ENCODE results near the gene FRMD4B. TPM values are rescaled to one million over a fixed set of nuclear protein-coding genes. Genes with fewer than 3 reads are reported as not detected.

The FRMD4B gene
- polyA plus RNA-seq, 6 donors from 2014 or later = 0.08 to 0.72 (median 0.37) TPM; not detected in 2

GRCh38 chr3:69145688-69146087, 240.2 kb downstream of the FRMD4B start:
- H3K27ac Mint-ChIP-seq = no peak overlapping the region
- H3K4me1 Mint-ChIP-seq = peaks cover 0 to 5% (median 0%) of the 10 kb centered on the region in 3 donors
- H3K27me3 Mint-ChIP-seq = peaks cover under 1 to 17% (median 8%) of the 10 kb centered on the region in 3 donors
- no peak for DNase-seq
- no peak for ATAC-seq (ENCODE audit: low read depth in 2 of 2)
- no peaks in the 10 kb centered on the region for H3K9me3 Mint-ChIP-seq
- H3K4me3 Mint-ChIP-seq = no peak overlapping the region
- H3K36me3 Mint-ChIP-seq = no peaks in the 10 kb centered on the region

GRCh38 chr3:69144631-69145245, 241.2 kb downstream of the FRMD4B start:
- no peaks in the 10 kb centered on the region for H3K36me3 Mint-ChIP-seq
- H3K9me3 Mint-ChIP-seq = no peaks in the 10 kb centered on the region
- DNase-seq (no peak), ATAC-seq (ENCODE audit: low read depth in 2 of 2) (no peak)
- H3K27ac Mint-ChIP-seq = no peak overlapping the region
- no peak overlapping the region for H3K4me3 Mint-ChIP-seq
- peaks cover 8 to 23% (median 8%) of the 10 kb centered on the region in 3 donors for H3K27me3 Mint-ChIP-seq
- H3K4me1 Mint-ChIP-seq = peaks cover 0 to 5% (median 0%) of the 10 kb centered on the region in 3 donors

- no peaks in the 10 kb centered on the region for H3K9me3 Mint-ChIP-seq
- no peak for DNase-seq
- no peaks in the 10 kb centered on the region for H3K36me3 Mint-ChIP-seq
- H3K4me1 Mint-ChIP-seq = peaks cover 0 to 5% (median 0%) of the 10 kb centered on the region in 3 donors
- peaks cover 8 to 32% (median 8%) of the 10 kb centered on the region in 3 donors for H3K27me3 Mint-ChIP-seq
- ATAC-seq (ENCODE audit: low read depth in 2 of 2) = no peak
- no peak overlapping the region for H3K4me3 Mint-ChIP-seq
- H3K27ac Mint-ChIP-seq = no peak overlapping the region
These were observed 242.3 kb downstream of the FRMD4B start for GRCh38 chr3:69143612-69144011.

DNA sequence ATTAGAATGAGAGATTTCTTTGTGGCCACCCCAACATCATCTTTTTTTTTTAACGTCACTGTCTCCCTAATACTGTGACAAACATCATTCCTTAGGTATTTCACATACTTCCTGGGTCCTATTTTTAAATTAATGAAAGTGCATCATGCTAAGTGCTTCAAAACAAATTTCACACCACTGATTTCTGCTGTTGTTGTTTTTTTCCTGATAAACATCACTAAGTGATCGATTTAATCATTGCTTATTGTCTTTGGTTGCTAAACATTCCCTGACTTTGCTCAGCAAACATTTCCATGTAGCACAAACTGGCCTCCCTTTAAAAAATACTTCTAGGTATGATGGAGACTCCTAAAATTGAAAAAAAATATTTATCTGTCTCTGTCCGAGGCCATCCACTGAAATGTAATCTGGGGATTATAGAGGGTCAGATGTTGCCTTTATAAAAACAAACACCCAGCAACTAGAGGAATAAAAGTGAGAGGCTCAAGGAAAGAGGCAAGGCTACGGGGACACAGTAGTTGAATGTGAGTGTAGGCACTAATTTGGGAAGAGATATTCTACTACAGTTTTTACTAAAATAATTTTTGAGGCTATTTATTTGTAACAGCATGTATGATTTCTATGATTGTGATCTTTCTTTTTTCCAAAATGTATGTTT, 243.0 kb downstream of the FRMD4B start:
- no peak for ATAC-seq (ENCODE audit: low read depth in 2 of 2)
- Mint-ChIP-seq H3K4me1 (peaks cover 0 to 5% (median 0%) of the 10 kb centered on the region in 3 donors), H3K36me3 (no peaks in the 10 kb centered on the region), H3K4me3 (no peak overlapping the region), H3K27ac (no peak overlapping the region), H3K27me3 (peaks cover 8 to 33% (median 8%) of the 10 kb centered on the region in 3 donors), H3K9me3 (no peaks in the 10 kb centered on the region)
- DNase-seq = no peak

DNA sequence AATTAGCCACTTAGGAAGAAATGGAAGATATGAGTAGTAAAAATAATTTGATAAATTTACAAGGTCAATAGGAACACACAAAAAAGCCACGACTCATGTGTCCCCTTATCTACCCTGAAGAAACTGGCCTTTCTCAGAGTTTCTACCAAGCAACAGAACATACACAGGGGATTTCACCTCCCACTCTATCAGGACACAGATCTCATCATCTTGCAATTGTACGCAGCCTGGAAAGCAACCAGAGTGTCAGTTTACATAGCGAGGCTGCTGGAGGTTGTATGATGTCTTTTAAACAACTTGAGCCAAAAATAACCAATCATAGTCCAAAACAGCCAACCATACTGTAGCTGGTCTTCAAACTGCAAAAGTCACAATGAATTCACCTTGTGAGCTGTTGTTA, 243.8 kb downstream of the FRMD4B start:
- Mint-ChIP-seq H3K27me3 (peaks cover 8 to 33% (median 8%) of the 10 kb centered on the region in 3 donors), H3K4me3 (no peak overlapping the region), H3K27ac (peak overlapping the region in 1 of 6 donors; percentile 15), H3K36me3 (no peaks in the 10 kb centered on the region), H3K4me1 (peaks cover 0 to 5% (median 0%) of the 10 kb centered on the region in 3 donors), H3K9me3 (no peaks in the 10 kb centered on the region)
- DNase-seq (no peak), ATAC-seq (ENCODE audit: low read depth in 2 of 2) (no peak)

DNA sequence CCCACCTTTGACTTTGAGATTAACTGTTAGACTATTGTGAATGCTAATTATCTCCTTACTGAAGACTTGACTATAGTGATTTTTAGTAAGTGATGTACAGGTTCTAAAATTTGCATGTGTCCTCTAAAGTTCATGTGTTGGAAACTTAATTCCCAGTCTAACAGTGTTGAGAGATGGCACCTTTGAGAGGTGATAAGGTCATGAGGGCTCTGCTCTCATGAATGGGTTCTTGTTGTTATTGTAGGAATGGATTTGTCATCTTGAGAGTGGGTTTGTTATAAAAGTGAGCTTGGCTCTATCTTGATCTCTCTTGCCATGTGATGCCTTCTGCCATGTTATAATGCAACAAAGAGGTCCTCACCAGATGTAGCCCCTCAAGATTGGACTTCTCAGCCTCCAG, 244.6 kb downstream of the FRMD4B start:
- peaks cover 8 to 33% (median 8%) of the 10 kb centered on the region in 3 donors for H3K27me3 Mint-ChIP-seq
- no peak overlapping the region for H3K27ac Mint-ChIP-seq
- no peaks in the 10 kb centered on the region for H3K9me3 Mint-ChIP-seq

DNA sequence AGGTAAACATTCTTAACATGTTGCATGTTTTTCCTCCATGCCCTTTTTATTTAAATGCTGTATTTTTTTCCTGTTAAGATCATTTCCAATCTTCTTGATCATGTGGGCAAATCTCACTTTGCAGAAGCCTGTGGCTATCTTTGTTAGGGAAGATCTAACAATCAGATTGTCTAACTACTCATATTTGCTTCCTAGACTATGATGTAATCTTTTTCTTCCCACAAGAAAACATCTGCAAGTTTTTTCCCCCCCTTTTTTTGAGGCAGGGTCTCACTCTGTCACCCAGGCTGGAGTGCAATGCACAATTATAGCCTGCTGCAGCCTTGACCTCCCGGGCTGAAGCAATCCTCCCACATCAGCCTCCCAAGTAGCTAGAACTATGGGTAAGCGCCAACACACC, 248.5 kb downstream of the FRMD4B start:
- ATAC-seq (ENCODE audit: low read depth in 2 of 2) = no peak
- Mint-ChIP-seq H3K9me3 (peaks cover 0 to 5% (median 0%) of the 10 kb centered on the region in 7 donors), H3K27ac (no peak overlapping the region), H3K27me3 (peaks cover 8 to 33% (median 12%) of the 10 kb centered on the region in 3 donors), H3K36me3 (peaks cover 0 to 4% of the 10 kb centered on the region in 2 donors), H3K4me1 (no peaks in the 10 kb centered on the region), H3K4me3 (no peak overlapping the region)
- DNase-seq = no peak

More for the DNA sequence above, 244.6 kb downstream of the FRMD4B start:
- Mint-ChIP-seq H3K4me3 (no peak overlapping the region), H3K36me3 (no peaks in the 10 kb centered on the region), H3K4me1 (peaks cover 0 to 5% (median 0%) of the 10 kb centered on the region in 3 donors)
- DNase-seq (no peak), ATAC-seq (ENCODE audit: low read depth in 2 of 2) (no peak)

- Mint-ChIP-seq H3K4me1 (no peaks in the 10 kb centered on the region), H3K27me3 (peaks cover 8 to 33% (median 9%) of the 10 kb centered on the region in 3 donors), H3K9me3 (peaks cover 0 to 5% (median 0%) of the 10 kb centered on the region in 7 donors), H3K4me3 (no peak overlapping the region), H3K36me3 (peaks cover 0 to 4% of the 10 kb centered on the region in 2 donors), H3K27ac (no peak overlapping the region)
- no peak for ATAC-seq (ENCODE audit: low read depth in 2 of 2)
- no peak for DNase-seq
These were observed 248.9 kb downstream of the FRMD4B start for GRCh38 chr3:69137005-69137404.

- no peak overlapping the region for H3K27ac Mint-ChIP-seq
- no peak for DNase-seq
- peaks cover 0 to 5% (median 2%) of the 10 kb centered on the region in 7 donors for H3K9me3 Mint-ChIP-seq
- H3K4me3 Mint-ChIP-seq = no peak overlapping the region
- peaks cover 0 to 4% of the 10 kb centered on the region in 2 donors for H3K36me3 Mint-ChIP-seq
- H3K4me1 Mint-ChIP-seq = no peaks in the 10 kb centered on the region
- peaks cover 0 to 18% (median 8%) of the 10 kb centered on the region in 3 donors for H3K27me3 Mint-ChIP-seq
- ATAC-seq (ENCODE audit: low read depth in 2 of 2) = no peak
These were observed 255.2 kb downstream of the FRMD4B start for GRCh38 chr3:69130689-69131088.

- Mint-ChIP-seq H3K4me3 (no peak overlapping the region), H3K27me3 (peaks cover 0 to 10% (median 6%) of the 10 kb centered on the region in 3 donors), H3K9me3 (peaks cover 0 to 5% (median 2%) of the 10 kb centered on the region in 7 donors), H3K36me3 (peaks cover 0 to 4% of the 10 kb centered on the region in 2 donors), H3K4me1 (no peaks in the 10 kb centered on the region), H3K27ac (no peak overlapping the region)
- DNase-seq (no peak), ATAC-seq (ENCODE audit: low read depth in 2 of 2) (no peak)
These were observed 256.4 kb downstream of the FRMD4B start for GRCh38 chr3:69129531-69129930.

DNA sequence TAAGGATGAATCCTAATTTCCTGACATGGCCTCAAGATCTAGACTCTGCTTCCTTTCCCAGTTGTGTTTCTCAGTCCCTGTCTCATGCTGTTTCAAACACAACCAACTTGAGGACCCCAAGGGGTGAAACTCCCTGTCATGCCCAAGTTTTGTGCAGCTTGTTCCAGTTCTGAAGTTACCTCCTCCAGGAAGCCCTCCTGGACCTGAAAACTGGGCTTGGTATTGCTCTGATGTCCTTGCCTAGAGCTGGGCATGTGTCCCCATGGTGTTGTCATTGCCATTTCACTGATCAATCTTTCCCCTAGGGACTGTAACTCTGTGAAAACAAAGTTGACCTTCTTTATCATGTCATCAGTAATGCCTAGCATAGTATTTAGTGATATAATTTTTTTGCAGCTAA, 257.4 kb downstream of the FRMD4B start:
- Mint-ChIP-seq H3K27me3 (peaks cover 0 to 9% (median 6%) of the 10 kb centered on the region in 3 donors), H3K27ac (no peak overlapping the region), H3K9me3 (peaks cover 0 to 5% (median 2%) of the 10 kb centered on the region in 7 donors), H3K4me1 (no peaks in the 10 kb centered on the region), H3K36me3 (peaks cover 0 to 4% of the 10 kb centered on the region in 2 donors), H3K4me3 (no peak overlapping the region)
- ATAC-seq (ENCODE audit: low read depth in 2 of 2) (no peak), DNase-seq (no peak)

GRCh38 chr3:69126999-69127398, 258.9 kb downstream of the FRMD4B start:
- H3K4me3 Mint-ChIP-seq = no peak overlapping the region
- H3K27me3 Mint-ChIP-seq = peaks cover 0 to 9% (median 6%) of the 10 kb centered on the region in 3 donors
- ATAC-seq (ENCODE audit: low read depth in 2 of 2) = no peak
- no peak overlapping the region for H3K27ac Mint-ChIP-seq
- no peak for DNase-seq
- no peaks in the 10 kb centered on the region for H3K4me1 Mint-ChIP-seq
- H3K36me3 Mint-ChIP-seq = no peaks in the 10 kb centered on the region
- peaks cover 0 to 2% (median 0%) of the 10 kb centered on the region in 7 donors for H3K9me3 Mint-ChIP-seq

DNA sequence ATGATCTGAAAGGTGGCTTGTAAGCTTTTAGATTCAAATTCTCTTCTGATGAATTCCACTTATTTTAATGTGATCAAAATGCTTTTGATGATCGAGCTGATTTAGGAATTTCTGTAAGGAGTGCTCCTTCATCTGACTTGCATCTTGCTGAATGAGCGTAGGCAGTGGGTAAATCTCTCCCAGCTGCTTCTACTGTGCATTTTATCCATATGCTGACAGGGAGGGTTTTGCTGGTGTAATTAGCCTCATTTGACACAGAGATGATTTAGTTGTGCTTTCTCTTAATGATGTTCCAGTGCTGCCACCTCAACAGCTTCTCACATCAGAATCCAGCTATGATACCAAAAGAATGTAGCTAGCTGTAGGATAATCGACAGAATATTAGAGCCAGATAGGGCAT, 259.7 kb downstream of the FRMD4B start:
- Mint-ChIP-seq H3K27ac (no peak overlapping the region), H3K27me3 (peaks cover 0 to 9% (median 6%) of the 10 kb centered on the region in 3 donors), H3K36me3 (no peaks in the 10 kb centered on the region), H3K4me3 (no peak overlapping the region), H3K4me1 (no peaks in the 10 kb centered on the region), H3K9me3 (peaks cover 0 to 2% (median 0%) of the 10 kb centered on the region in 7 donors)
- ATAC-seq (ENCODE audit: low read depth in 2 of 2) = no peak
- no peak for DNase-seq

- H3K4me1 Mint-ChIP-seq = peaks cover 0 to 4% (median 3%) of the 10 kb centered on the region in 3 donors
- no peaks in the 10 kb centered on the region for H3K9me3 Mint-ChIP-seq
- peaks cover 0 to 10% (median 9%) of the 10 kb centered on the region in 3 donors for H3K27me3 Mint-ChIP-seq
- no peak within 1 kb of the TSS for H3K27ac Mint-ChIP-seq
- H3K4me3 Mint-ChIP-seq = no peak within 1 kb of the TSS
- no peaks in the 10 kb centered on the region for H3K36me3 Mint-ChIP-seq
- no peak for ATAC-seq (ENCODE audit: low read depth in 2 of 2)
- no peak for DNase-seq
These were observed 263.5 kb downstream of the FRMD4B start, which contains the start of gene LMOD3 for GRCh38 chr3:69122403-69122802. LMOD3 (minus strand) TSS chr3:69122595; CDS start chr3:69122386, 209 bp downstream.
